Measurements from ENCODE around the gene CEP41.

The CEP41 gene

GRCh38 chr7:130349911-130350782, 90.7 kb downstream of the CEP41 start:
- WGBS, 2 experiments (ENCODE audit: insufficient coverage in 2 of 2): 57 to 59% methylated on average over 11 to 12 of the region's 16 CpGs
- no peak overlapping the region for H3K4me3 ChIP-seq (ENCODE audit: extremely low read depth, insufficient read depth, low read length, poor library complexity, severe bottlenecking)
- H3K36me3 ChIP-seq (ENCODE audit: control insufficient read depth, insufficient read depth, low read length): no peaks in the 10 kb centered on the region
- H3K9me3 ChIP-seq (ENCODE audit: control insufficient read depth, low read length): no peaks in the 10 kb centered on the region
- peaks cover 39% of the 10 kb centered on the region for H3K4me1 ChIP-seq (ENCODE audit: control insufficient read depth, insufficient read depth, low read length, poor library complexity, severe bottlenecking)
- H3K27ac ChIP-seq (ENCODE audit: low read depth, low read length, severe bottlenecking): peak overlapping the region; percentile 43

- Histone ChIP-seq H3K36me3 (ENCODE audit: control insufficient read depth, insufficient read depth, low read length) (no peaks in the 10 kb centered on the region), H3K4me1 (ENCODE audit: control insufficient read depth, insufficient read depth, low read length, poor library complexity, severe bottlenecking) (peaks cover 30% of the 10 kb centered on the region), H3K9me3 (ENCODE audit: control insufficient read depth, low read length) (no peaks in the 10 kb centered on the region), H3K27ac (ENCODE audit: low read depth, low read length, severe bottlenecking) (no peak overlapping the region), H3K4me3 (ENCODE audit: extremely low read depth, insufficient read depth, low read length, poor library complexity, severe bottlenecking) (no peak overlapping the region)
- WGBS, 2 experiments (ENCODE audit: insufficient coverage in 2 of 2): 88 to 98% methylated on average over 5 to 7 of the region's 12 CpGs
Measured at GRCh38 chr7:130346941-130347340, 93.9 kb downstream of the CEP41 start.

- H3K4me1 ChIP-seq (ENCODE audit: control insufficient read depth, insufficient read depth, low read length, poor library complexity, severe bottlenecking): peaks cover 24% of the 10 kb centered on the region
- H3K36me3 ChIP-seq (ENCODE audit: control insufficient read depth, insufficient read depth, low read length): no peaks in the 10 kb centered on the region
- no peaks in the 10 kb centered on the region for H3K9me3 ChIP-seq (ENCODE audit: control insufficient read depth, low read length)
- H3K4me3 ChIP-seq (ENCODE audit: extremely low read depth, insufficient read depth, low read length, poor library complexity, severe bottlenecking): no peak overlapping the region
- WGBS, 2 experiments (ENCODE audit: insufficient coverage in 2 of 2): 83 to 91% methylated on average over 4 to 9 of the region's 10 CpGs
- no peak overlapping the region for H3K27ac ChIP-seq (ENCODE audit: low read depth, low read length, severe bottlenecking)
Measured at GRCh38 chr7:130346177-130346905, 94.5 kb downstream of the CEP41 start.

DNA sequence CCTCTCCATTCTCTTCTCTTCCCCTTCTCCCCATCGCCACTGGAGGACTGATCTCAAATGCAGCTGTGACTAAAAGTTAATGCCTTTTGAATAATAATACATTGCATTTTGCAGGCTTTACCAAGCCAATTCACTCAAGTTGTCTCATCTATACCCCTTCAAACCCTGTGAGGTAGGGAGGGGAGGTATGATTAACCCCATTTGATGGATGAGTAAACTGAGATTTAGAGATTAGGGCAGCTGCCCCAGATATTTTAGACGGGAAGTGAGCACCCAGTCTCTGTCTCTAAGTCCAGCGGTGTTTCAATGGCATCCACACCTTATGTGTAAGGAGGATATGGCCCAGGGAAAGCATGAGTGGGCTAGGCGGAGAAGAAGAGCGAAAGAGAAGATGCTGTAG, 95.1 kb downstream of the CEP41 start:
- 96 to 100% methylated on average over 4 of the region's 5 CpGs for WGBS, 2 experiments (ENCODE audit: insufficient coverage in 2 of 2)

DNA sequence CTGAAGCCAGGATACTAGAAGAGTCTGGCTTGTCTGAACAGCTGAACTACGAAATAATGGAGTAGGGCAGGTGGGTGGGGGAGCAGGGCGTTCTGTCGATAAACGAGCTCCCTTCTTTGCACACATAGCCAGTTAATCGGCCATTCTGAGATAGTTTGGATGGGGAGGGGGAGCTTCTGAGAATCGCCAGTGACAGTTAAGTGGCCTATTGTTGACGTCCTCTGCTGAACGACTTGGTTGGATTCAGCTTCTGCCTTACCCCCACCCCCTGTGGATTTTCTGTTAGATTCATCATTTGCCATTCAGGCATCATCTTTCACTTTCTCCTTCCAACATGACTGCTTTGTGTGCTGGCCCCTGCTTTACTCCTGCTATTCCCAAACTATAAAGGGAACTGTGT, 95.7 kb downstream of the CEP41 start:
- no peaks in the 10 kb centered on the region for H3K36me3 ChIP-seq (ENCODE audit: control insufficient read depth, insufficient read depth, low read length)
- H3K9me3 ChIP-seq (ENCODE audit: control insufficient read depth, low read length): no peaks in the 10 kb centered on the region
- H3K4me3 ChIP-seq (ENCODE audit: extremely low read depth, insufficient read depth, low read length, poor library complexity, severe bottlenecking): no peak overlapping the region
- H3K27ac ChIP-seq (ENCODE audit: low read depth, low read length, severe bottlenecking): no peak overlapping the region
- peaks cover 14% of the 10 kb centered on the region for H3K4me1 ChIP-seq (ENCODE audit: control insufficient read depth, insufficient read depth, low read length, poor library complexity, severe bottlenecking)
- WGBS, 2 experiments (ENCODE audit: insufficient coverage in 2 of 2): 42 to 64% methylated on average over 3 of the region's 8 CpGs

More for the DNA sequence above, 95.1 kb downstream of the CEP41 start:
- no peak overlapping the region for H3K27ac ChIP-seq (ENCODE audit: low read depth, low read length, severe bottlenecking)
- no peaks in the 10 kb centered on the region for H3K9me3 ChIP-seq (ENCODE audit: control insufficient read depth, low read length)
- no peak overlapping the region for H3K4me3 ChIP-seq (ENCODE audit: extremely low read depth, insufficient read depth, low read length, poor library complexity, severe bottlenecking)
- H3K36me3 ChIP-seq (ENCODE audit: control insufficient read depth, insufficient read depth, low read length): no peaks in the 10 kb centered on the region
- peaks cover 19% of the 10 kb centered on the region for H3K4me1 ChIP-seq (ENCODE audit: control insufficient read depth, insufficient read depth, low read length, poor library complexity, severe bottlenecking)

DNA sequence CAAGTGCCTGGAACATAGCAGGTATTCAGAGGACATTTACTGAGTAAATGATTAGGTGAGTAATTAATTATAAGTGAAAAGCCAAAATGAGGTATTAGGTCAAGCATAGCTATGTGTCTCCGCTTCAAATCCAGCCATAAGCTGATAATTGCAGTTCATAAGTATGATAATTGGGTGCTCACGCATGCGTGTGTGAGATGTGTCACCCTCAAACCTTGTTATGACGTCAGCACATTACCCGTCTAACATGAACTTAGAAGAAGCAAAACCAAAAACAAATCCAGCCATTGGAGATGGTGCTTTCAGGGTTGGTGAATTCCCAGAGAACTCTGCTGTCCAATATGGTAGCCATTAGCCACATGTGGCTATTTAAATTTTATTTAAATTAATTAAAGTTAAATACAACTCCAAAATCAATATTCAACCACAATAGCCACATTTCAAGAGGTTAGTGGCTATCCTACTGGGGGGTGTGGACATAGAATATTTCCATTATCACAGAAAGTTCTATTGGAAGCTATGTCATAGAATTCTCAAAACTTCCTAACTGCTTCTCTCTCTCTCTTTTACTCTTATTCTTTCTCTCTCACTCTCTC, 96.4 kb downstream of the CEP41 start, which contains the start of gene CPA5:
TSS of gene CPA5 (plus strand) at position 546 of the 596 bp plus-strand sequence. CDS start 1,670 bp downstream, outside the sequence.
- Histone ChIP-seq H3K9me3 (ENCODE audit: control insufficient read depth, low read length) (no peaks in the 10 kb centered on the region), H3K4me3 (ENCODE audit: extremely low read depth, insufficient read depth, low read length, poor library complexity, severe bottlenecking) (no peak within 1 kb of the TSS)
- 91 to 100% methylated on average over 1 to 4 of the region's 5 CpGs for WGBS, 2 experiments (ENCODE audit: insufficient coverage in 2 of 2)

More for the DNA sequence above, 96.4 kb downstream of the CEP41 start, which contains the start of gene CPA5:
- Histone ChIP-seq H3K27ac (ENCODE audit: low read depth, low read length, severe bottlenecking) (no peak within 1 kb of the TSS), H3K4me1 (ENCODE audit: control insufficient read depth, insufficient read depth, low read length, poor library complexity, severe bottlenecking) (peaks cover 14% of the 10 kb centered on the region), H3K36me3 (ENCODE audit: control insufficient read depth, insufficient read depth, low read length) (no peaks in the 10 kb centered on the region)

Measured in mesodermal cell (in vitro differentiated cells).